Endothelial cell of umbilical vein (primary cell): ENCODE data around the gene HDAC9. TPM values are rescaled to one million over a fixed set of nuclear protein-coding genes. Genes with fewer than 3 reads are reported as not detected.

Experiments
- BruUV-seq: library from RNA; stranded (reverse); fragments of 400-500 nt; replicated peaks from 2 replicates; lab custom pipeline; 2021; lab: Mats Ljungman, UMichigan
- CTCF ChIA-PET: fragments of 300-600, 350-600 bp; sonication (Branson Sonifier 250); formaldehyde crosslinking; loops from one replicate; lab custom pipeline; 2021; ENCODE audit warnings: antibody characterized with exemption, inconsistent platforms; lab: Charles Lee
- POLR2A ChIA-PET: fragments of 300-600, 350-600 bp; sonication (Branson Sonifier 250); formaldehyde crosslinking; loops from one replicate; lab custom pipeline; 2021; ENCODE audit warnings: antibody characterized with exemption, inconsistent platforms; lab: Charles Lee
- DNase-seq: peaks from one replicate; pipeline ENCODE4 v3.0.0-alpha.2; 2011; ENCODE audit warnings: low read depth, low spot score
- FAIRE-seq: peaks from 2 replicates; lab custom pipeline; 2011; peaks lifted over from hg19 to GRCh38; lab: Jason Lieb, UNC
- H2AFZ ChIP-seq: 2 replicates; pipeline ENCODE4 v1.6.0; 2012; ENCODE audit warnings: low read depth, low read length, control low read depth, inconsistent platforms
- H3K27ac ChIP-seq: 2 replicates; pipeline ENCODE4 v1.5.1; 2011; ENCODE audit warnings: low read depth, mild to moderate bottlenecking, control low read depth, low read length, moderate library complexity; ENCODE audit not compliant: insufficient read depth
- H3K27me3 ChIP-seq, 2 experiments: 2 replicates each; pipeline versions ENCODE4 v1.6.0 to v1.6.1; 2011; ENCODE audit warnings: low read length in 2 of 2, mixed read lengths in 1 of 2; ENCODE audit not compliant: control insufficient read depth in 2 of 2, insufficient read depth in 2 of 2
- H3K36me3 ChIP-seq, 2 experiments: 2 replicates in 1 of 2; 3 replicates in 1 of 2; pipeline ENCODE4 v1.5.1; 2011; ENCODE audit warnings: low read length in 2 of 2, mild to moderate bottlenecking in 1 of 2, moderate library complexity in 1 of 2; ENCODE audit not compliant: control insufficient read depth in 2 of 2, insufficient read depth in 2 of 2; ENCODE audit errors: extremely low read depth in 1 of 2
- H3K4me1 ChIP-seq: 3 replicates; pipeline ENCODE4 v1.5.1; 2011; ENCODE audit warnings: mild to moderate bottlenecking, low read length; ENCODE audit not compliant: control insufficient read depth, insufficient read depth; ENCODE audit errors: extremely low read depth
- H3K4me2 ChIP-seq: 2 replicates; pipeline ENCODE4 v1.6.1; 2011; ENCODE audit warnings: low read length, control low read depth, mixed read lengths; ENCODE audit not compliant: insufficient read depth
- H3K4me3 ChIP-seq, 3 experiments: fragments of 200-600 bp in 1 of 3; sonication (generic), shearing (Covaris generic) in 1 of 3; replicated peaks in 1 of 3; 2 replicates each; pipeline ENCODE4 v1.5.1; 2011 to 2016; ENCODE audit warnings: control low read depth in 3 of 3, low read length in 3 of 3, mild to moderate bottlenecking in 2 of 3, inconsistent platforms in 1 of 3, low read depth in 1 of 3, moderate library complexity in 1 of 3; ENCODE audit not compliant: insufficient read depth in 1 of 3
- H3K79me2 ChIP-seq: 2 replicates; pipeline ENCODE4 v1.6.0; 2012; ENCODE audit warnings: low read length, inconsistent platforms; ENCODE audit not compliant: control insufficient read depth, insufficient read depth
- H3K9ac ChIP-seq: replicated peaks from 2 replicates; pipeline ENCODE3; 2011; ENCODE audit warnings: low read length, control low read depth; ENCODE audit not compliant: insufficient read depth; ENCODE audit errors: extremely low read depth
- H3K9me1 ChIP-seq: replicated peaks from 3 replicates; pipeline ENCODE4 v1.6.0; 2011; ENCODE audit warnings: mild to moderate bottlenecking, low read length; ENCODE audit not compliant: control insufficient read depth, insufficient read depth; ENCODE audit errors: extremely low read depth
- H3K9me3 ChIP-seq: replicated peaks from 2 replicates; pipeline ENCODE4 v1.5.1; 2012; ENCODE audit warnings: low read length, inconsistent platforms; ENCODE audit not compliant: control insufficient read depth, insufficient read depth
- H4K20me1 ChIP-seq: replicated peaks from 2 replicates; pipeline ENCODE3; 2011; ENCODE audit warnings: mild to moderate bottlenecking, low read length; ENCODE audit not compliant: control insufficient read depth, insufficient read depth; ENCODE audit errors: extremely low read depth
- EZH2 ChIP-seq: IDR thresholded peaks from 2 replicates; pipeline ENCODE4 v1.6.1; 2012; ENCODE audit warnings: borderline replicate concordance, low read depth, mild to moderate bottlenecking, moderate library complexity, low read length, inconsistent platforms; ENCODE audit not compliant: severe bottlenecking
- FOS ChIP-seq: IDR thresholded peaks from 2 replicates; pipeline ENCODE4 v1.6.1; 2011; ENCODE audit warnings: mild to moderate bottlenecking, low read length, moderate library complexity, borderline replicate concordance; ENCODE audit not compliant: insufficient read depth
- GATA2 ChIP-seq: IDR thresholded peaks from 2 replicates; pipeline ENCODE4 v1.7.0; 2011; ENCODE audit warnings: low read depth, mild to moderate bottlenecking, moderate library complexity, mixed read lengths, low read length; ENCODE audit not compliant: insufficient read length, insufficient read depth
- JUN ChIP-seq: IDR thresholded peaks from 2 replicates; pipeline ENCODE4 v1.6.1; 2011; ENCODE audit warnings: borderline replicate concordance, low read depth; ENCODE audit not compliant: insufficient read length, insufficient read depth
- MYC ChIP-seq: IDR thresholded peaks from one replicate; pipeline ENCODE4 v1.6.1; 2011; ENCODE audit warnings: mild to moderate bottlenecking, low read depth, low read length
- POLR2A ChIP-seq: IDR thresholded peaks from 2 replicates; pipeline ENCODE4 v1.6.1; 2012; ENCODE audit warnings: low read depth, mild to moderate bottlenecking, control low read depth, low read length
- POLR2AphosphoS5 ChIP-seq: IDR thresholded peaks from 2 replicates; pipeline ENCODE4 v1.6.1; 2012; ENCODE audit warnings: low read depth, mild to moderate bottlenecking, control low read depth, low read length, moderate library complexity; ENCODE audit not compliant: insufficient read depth
- dilution Hi-C: fragments of 300-500 bp; cut with MboI; formaldehyde crosslinking; loops from one replicate; pipeline ENCODE4 v1.15.0; 2019; ENCODE audit warnings: low sequenced_read_pairs; ENCODE audit not compliant: extremely low pct_ligation_motif_present
- intact Hi-C: fragments of 100-400 bp; cut with micrococcal nuclease; formaldehyde crosslinking; loops from one replicate; pipeline ENCODE4 v1.10.0; 2022
- polyA plus RNA-seq, 4 experiments: library from polyadenylated mRNA; depleted of rRNA in 3 of 4; stranded (reverse) in 3 of 4; unstranded in 1 of 4; fragments of >200 nt; gene quantifications; 2 replicates each; pipeline versions ENCODE4 v1.2.1 to v1.2.3, GENCODE V29; 2011 to 2012; ENCODE audit warnings: missing spikeins in 1 of 4
- total RNA-seq: library from RNA; stranded (reverse); gene quantifications from 2 replicates; pipeline ENCODE4 v1.2.3, GENCODE V29; 2021
- TF ChIP-seq, protein P1 (sequence below): IDR thresholded peaks from 2 replicates; pipeline ENCODE4 v1.6.1; 2011; ENCODE audit not compliant: insufficient read depth, insufficient read length
- TF ChIP-seq, protein P2 (sequence below), 2 donors: IDR thresholded peaks; 1 replicate in 1 of 2; 2 replicates in 1 of 2; pipeline ENCODE4 v1.5.1; 2011; ENCODE audit warnings: low read length in 2 of 2, mild to moderate bottlenecking in 2 of 2, moderate library complexity in 2 of 2, control low read depth in 1 of 2, inconsistent platforms in 1 of 2, low read depth in 1 of 2; ENCODE audit not compliant: insufficient read depth in 1 of 2; ENCODE audit errors: extremely low read depth in 1 of 2

The HDAC9 gene
- total and polyA plus RNA-seq, 2 donors (not counting 3 experiments of a cell fraction or from before 2014, with no cell fraction given), result 1.8 to 11.6 TPM

DNA sequence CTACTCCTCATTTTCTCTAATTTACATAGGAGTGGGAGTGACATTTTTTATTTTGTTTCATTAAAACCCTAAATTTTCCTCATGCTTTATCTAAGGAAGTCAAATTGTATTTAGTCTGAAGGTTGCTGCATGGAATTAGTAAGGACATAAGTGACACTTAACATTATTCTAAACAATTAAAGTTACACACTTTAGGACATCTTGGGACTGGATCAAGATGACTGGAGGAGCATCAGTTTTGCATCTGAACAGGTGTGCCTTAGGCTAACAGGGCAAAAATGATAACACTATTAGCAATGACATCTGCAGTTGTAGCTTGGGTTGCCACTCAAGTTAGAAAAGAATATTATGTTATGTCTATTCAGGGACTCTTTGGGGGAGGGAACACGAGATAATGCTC lies 199.4 kb downstream of the HDAC9 start:
- H3K4me2 ChIP-seq, result no peak overlapping the region
- H2AFZ ChIP-seq, result no peak overlapping the region
- no peaks in the 10 kb centered on the region for H3K36me3 ChIP-seq
- DNase-seq (no peak), FAIRE-seq (no peak)
- ChIA-PET POLR2A (no interaction called here), CTCF (no interaction called here)
- H4K20me1 ChIP-seq, result no peaks in the 10 kb centered on the region
- no TSS peak for BruUV-seq
- H3K4me3 ChIP-seq, result no peak overlapping the region
- H3K27ac ChIP-seq, result no peak overlapping the region
- H3K9me3 ChIP-seq, result no peaks in the 10 kb centered on the region
- TF ChIP-seq, protein P1, sequence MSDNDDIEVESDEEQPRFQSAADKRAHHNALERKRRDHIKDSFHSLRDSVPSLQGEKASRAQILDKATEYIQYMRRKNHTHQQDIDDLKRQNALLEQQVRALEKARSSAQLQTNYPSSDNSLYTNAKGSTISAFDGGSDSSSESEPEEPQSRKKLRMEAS, result no peak
- TF ChIP-seq FOS (no peak), JUN (no peak), POLR2AphosphoS5 (no peak), MYC (no peak), GATA2 (no peak), EZH2 (no peak), POLR2A (no peak)
- TF ChIP-seq, protein P2, sequence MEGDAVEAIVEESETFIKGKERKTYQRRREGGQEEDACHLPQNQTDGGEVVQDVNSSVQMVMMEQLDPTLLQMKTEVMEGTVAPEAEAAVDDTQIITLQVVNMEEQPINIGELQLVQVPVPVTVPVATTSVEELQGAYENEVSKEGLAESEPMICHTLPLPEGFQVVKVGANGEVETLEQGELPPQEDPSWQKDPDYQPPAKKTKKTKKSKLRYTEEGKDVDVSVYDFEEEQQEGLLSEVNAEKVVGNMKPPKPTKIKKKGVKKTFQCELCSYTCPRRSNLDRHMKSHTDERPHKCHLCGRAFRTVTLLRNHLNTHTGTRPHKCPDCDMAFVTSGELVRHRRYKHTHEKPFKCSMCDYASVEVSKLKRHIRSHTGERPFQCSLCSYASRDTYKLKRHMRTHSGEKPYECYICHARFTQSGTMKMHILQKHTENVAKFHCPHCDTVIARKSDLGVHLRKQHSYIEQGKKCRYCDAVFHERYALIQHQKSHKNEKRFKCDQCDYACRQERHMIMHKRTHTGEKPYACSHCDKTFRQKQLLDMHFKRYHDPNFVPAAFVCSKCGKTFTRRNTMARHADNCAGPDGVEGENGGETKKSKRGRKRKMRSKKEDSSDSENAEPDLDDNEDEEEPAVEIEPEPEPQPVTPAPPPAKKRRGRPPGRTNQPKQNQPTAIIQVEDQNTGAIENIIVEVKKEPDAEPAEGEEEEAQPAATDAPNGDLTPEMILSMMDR (IDR thresholded peaks at IDR 0.05; ENCODE audit: extremely low read depth in 1 of 2, insufficient read depth in 1 of 2, low read depth in 1 of 2, low read length in 2 of 2), result no peak
- dilution Hi-C loops, result no loop called here
- intact Hi-C loops, result loop anchor here (5.0 kb wide), 1 partner anchor 972 kb away; no protein-coding TSS in a partner anchor
- H3K27me3 ChIP-seq, result no peaks in the 10 kb centered on the region
- no peaks in the 10 kb centered on the region for H3K9me1 ChIP-seq
- H3K4me1 ChIP-seq, result no peaks in the 10 kb centered on the region
- no peak overlapping the region for H3K9ac ChIP-seq
- no peaks in the 10 kb centered on the region for H3K79me2 ChIP-seq
